ENCODE data around the gene PUM1. TPM values are rescaled to one million over a fixed set of nuclear protein-coding genes. Genes with fewer than 3 reads are reported as not detected.

PUM1 gene
- total and polyA plus RNA-seq, 5 experiments from 2014 or later: 94.0 to 189 (median 126) TPM

DNA sequence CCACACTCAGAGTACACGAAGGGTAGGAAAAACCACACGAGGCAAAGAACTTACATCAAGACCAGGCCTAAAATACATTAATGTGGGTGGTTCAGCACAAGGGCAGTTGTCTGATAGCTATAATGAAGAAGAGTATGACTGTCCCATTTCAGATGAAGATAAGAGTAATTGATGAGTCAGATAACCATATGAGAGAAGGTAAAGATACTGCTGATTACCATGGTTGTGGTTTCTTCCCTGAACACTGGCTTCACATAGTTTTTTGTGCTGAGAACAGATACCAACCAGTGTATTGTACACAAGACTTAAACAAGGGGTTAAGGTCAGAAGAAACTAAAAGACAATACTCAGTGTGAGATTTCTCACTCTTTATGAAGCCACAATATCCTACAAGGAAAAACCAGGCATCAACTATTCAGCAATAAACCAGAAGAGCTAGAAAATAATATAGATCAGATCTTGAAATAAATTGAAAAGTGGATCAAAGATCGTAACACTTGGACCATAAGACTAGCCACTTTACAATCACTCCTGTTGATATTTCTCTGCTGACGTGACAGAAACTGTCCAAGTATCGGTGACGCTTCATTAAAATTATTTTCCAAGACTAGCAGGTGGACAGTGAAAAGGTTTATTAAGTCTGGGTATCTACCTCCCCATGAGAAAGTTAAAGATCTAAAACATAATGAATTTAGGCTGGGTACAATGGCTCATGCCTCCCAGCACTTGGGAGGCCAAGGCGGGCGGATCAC, 28.6 kb downstream of the PUM1 start:
- Mint-ChIP-seq H3K36me3 (peaks cover 0 to 67% (median 15%) of the 10 kb centered on the region in 3 donors), H3K27me3 (no peaks in the 10 kb centered on the region), H3K4me3 (peak overlapping the region in 3 of 10 donors; percentile 2 to 19 (median 19)), H3K27ac (peak overlapping the region in 4 of 10 donors; percentile 2 to 30 (median 19)), H3K9me3 (no peaks in the 10 kb centered on the region), H3K4me1 (peaks cover 24 to 87% (median 73%) of the 10 kb centered on the region in 4 donors)
- no peak for DNase-seq
- POLR2A ChIA-PET: no interaction called here
- peak in 1 of 2 donors; percentile 13 for ATAC-seq

DNA sequence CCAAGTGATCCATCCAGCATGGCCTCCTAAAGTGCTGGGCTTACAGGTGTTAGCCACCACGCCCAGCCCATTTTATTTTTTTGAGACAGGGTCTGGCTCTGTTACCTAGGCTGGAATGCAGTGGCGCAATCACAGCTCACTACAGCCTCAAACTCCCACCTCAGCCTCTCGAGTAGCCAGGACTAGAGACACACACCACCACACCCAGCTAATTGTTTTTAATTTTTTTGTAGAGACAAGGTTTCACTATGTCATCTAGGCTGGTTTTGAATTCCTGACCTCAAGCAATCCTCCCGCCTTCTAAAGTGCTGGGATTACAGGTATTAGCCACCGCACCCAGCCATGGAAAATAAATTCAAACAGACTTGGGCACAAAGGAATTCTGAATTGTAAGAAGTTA, 31.9 kb downstream of the PUM1 start:
- DNase-seq (no peak), ATAC-seq (no peak)
- POLR2A ChIA-PET: interaction anchor here (0.7 kb wide), 1 partner anchor 9 kb away, joined by 3 read pairs; no protein-coding TSS in a partner anchor
- H3K27me3 Mint-ChIP-seq: no peaks in the 10 kb centered on the region
- H3K9me3 Mint-ChIP-seq: no peaks in the 10 kb centered on the region
- H3K4me1 Mint-ChIP-seq: peaks cover 29 to 91% (median 78%) of the 10 kb centered on the region in 4 donors
- peaks cover 0 to 78% (median 11%) of the 10 kb centered on the region in 3 donors for H3K36me3 Mint-ChIP-seq
- H3K4me3 Mint-ChIP-seq: peak overlapping the region in 3 of 10 donors; percentile 4 to 38 (median 20)
- H3K27ac Mint-ChIP-seq: peak overlapping the region in 2 of 10 donors; percentile 7 to 29

DNA sequence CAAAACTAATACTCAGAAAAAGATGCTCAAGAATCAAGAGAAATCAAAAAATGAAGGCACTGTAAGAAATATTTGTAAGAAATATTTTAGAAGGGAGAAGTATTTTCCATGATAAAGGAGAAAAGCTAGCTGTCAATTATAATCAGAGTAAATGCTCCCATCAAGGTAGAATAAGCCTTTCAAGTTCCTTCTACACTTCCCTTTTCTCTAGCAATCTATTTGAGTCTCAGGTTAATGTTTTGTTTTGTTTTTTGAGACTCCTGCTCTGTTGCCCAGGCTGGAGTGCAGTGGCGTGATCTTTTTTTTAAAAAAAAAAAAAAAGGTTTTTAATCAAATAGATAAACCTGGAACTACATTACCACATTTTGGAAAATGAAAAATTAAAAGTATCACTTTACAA, 33.3 kb downstream of the PUM1 start:
- no peak for DNase-seq
- H3K9me3 Mint-ChIP-seq: no peaks in the 10 kb centered on the region
- peaks cover 34 to 92% (median 79%) of the 10 kb centered on the region in 4 donors for H3K4me1 Mint-ChIP-seq
- POLR2A ChIA-PET: interaction anchor here (0.7 kb wide), 1 partner anchor 8 kb away, joined by 3 read pairs; no protein-coding TSS in a partner anchor
- H3K27ac Mint-ChIP-seq: peak overlapping the region in 3 of 10 donors; percentile 17 to 42 (median 24)
- peaks cover 0 to 76% (median 10%) of the 10 kb centered on the region in 3 donors for H3K36me3 Mint-ChIP-seq
- no peaks in the 10 kb centered on the region for H3K27me3 Mint-ChIP-seq
- peak overlapping the region in 1 of 10 donors; percentile 19 for H3K4me3 Mint-ChIP-seq
- no peak for ATAC-seq

DNA sequence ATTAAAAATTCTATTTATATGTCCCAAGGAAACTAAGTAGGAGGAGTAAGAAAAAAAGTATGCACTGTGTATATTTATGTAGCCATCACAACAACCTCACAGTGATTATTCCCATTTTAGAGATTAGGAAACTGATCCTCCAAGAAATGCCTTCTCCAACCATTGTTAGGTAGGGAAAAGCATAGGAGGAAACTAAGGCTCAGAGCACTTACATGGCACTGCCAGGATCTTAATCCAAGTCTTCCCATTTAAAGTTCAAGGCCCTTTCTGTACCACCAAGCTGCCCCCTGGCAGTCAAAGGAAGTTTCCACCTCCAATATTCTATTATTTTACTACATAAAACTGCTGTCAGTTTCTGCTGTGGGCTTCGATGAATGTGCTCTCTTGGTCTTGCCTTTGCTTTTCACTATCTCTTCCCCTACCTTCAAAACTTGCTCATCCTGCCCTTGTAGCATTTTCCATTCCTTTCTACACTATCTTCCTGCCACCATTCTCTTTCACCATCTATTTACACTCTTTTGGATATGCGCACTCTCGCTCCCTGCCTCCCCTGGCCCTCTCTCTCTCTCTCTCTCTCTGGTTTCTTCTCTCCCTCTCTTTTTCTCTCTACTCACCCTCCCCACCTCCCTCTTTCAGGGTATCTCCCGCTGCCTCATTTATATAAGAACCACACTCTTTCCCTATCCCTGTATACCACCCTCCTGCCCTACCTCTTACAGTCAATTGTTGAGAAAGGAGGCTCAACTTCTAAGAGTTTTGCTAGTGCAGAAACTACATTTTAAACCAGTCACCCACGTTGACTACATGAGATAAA, 34.0 kb downstream of the PUM1 start:
- Mint-ChIP-seq H3K27me3 (no peaks in the 10 kb centered on the region), H3K27ac (peak overlapping the region in 6 of 10 donors; percentile 0 to 42 (median 6)), H3K4me3 (peak overlapping the region in 5 of 10 donors; percentile 0 to 65 (median 13)), H3K36me3 (peaks cover 1 to 73% (median 8%) of the 10 kb centered on the region in 3 donors), H3K4me1 (peaks cover 32 to 90% (median 77%) of the 10 kb centered on the region in 4 donors), H3K9me3 (no peaks in the 10 kb centered on the region)
- no peak for ATAC-seq
- POLR2A ChIA-PET: no interaction called here
- DNase-seq: no peak

DNA sequence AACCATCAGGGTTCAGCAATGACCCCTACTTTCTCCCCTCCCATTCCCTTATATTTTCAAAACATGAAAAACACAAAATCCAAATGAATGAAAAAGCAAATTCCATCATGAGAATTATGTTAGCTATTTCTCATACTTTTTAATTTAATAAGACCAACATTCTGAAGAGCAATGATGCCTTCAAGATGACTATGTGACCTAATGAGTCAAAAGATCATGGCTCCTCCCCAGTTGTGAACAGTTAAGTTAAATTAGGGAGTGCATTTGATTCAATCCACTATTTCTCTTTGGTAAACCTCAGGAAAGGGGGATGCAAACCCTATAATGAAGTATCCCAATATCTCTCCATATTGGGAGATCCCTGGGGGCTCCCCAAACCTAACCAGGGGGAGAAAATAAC, 36.5 kb downstream of the PUM1 start:
- Mint-ChIP-seq H3K4me1 (peaks cover 32 to 88% (median 75%) of the 10 kb centered on the region in 4 donors), H3K4me3 (peak overlapping the region in 5 of 10 donors; percentile 22 to 51 (median 38)), H3K27ac (peak overlapping the region in 5 of 10 donors; percentile 27 to 57 (median 43)), H3K27me3 (no peaks in the 10 kb centered on the region), H3K36me3 (peaks cover 7 to 69% (median 8%) of the 10 kb centered on the region in 3 donors), H3K9me3 (no peaks in the 10 kb centered on the region)
- no peak for ATAC-seq
- POLR2A ChIA-PET: interaction anchor here (0.5 kb wide), 1 partner anchor 14 kb away, joined by 4 read pairs; no protein-coding TSS in a partner anchor
- no peak for DNase-seq

DNA sequence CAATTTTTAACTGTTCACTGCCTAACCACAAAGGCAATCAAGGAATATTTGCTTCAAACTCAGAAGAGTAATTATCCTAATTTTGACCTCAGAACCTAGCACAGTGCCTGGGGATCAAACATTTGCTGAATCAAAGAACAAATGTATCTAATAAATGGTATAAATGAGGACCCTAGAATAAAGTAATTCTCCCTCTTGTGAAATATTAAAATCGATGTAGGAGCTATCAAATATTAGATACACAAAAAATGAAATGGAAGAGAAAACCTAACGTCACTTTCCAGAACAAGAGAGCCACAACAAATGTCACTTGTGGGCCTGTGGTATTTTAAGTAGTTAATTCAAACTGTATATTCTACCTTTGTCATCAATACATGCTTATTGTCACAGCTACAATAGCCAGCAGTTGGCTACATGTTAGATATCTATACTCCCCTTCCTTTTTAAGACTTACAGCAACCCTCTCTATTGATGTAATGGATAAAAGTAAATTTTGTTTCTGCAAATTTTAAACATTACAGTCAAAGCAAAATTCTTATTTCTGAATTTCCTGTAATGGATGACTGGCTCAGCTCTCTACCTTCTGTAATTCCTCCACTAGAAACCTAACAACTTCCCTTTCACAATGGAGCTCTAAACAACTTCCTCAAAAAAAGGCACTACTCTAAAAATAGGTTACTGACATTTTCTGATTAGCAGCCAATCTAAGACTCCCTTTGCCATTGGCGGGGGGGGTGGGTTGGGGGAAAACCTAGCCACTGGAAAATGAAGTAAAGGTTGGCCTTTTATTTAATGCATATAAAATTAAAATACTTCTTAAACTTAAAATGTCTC, 37.6 kb downstream of the PUM1 start:
- no peak for DNase-seq
- H3K27ac Mint-ChIP-seq: peak overlapping the region in 6 of 10 donors; percentile 10 to 57 (median 19)

DNA sequence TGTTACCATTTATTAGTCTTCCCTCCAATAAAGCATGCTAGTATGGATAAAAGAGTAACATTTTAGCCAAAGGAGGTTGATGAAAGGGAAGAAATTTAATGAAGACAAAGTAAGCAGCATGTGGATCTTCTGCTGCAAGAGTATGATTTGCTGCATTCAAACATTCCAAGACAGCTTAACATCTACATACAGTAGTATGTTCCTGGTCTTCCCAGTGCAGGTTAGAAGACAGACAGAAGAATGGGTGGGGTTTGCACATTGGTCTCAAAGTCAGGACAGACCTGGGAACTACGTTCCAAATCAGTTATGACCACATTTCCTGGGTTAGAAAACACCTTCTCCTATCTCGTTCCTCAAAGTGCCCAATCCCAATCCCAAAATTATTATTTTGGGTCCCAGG, 43.3 kb downstream of the PUM1 start:
- Mint-ChIP-seq H3K27ac (peak overlapping the region in 2 of 10 donors; percentile 14 to 34), H3K9me3 (no peaks in the 10 kb centered on the region), H3K27me3 (no peaks in the 10 kb centered on the region), H3K4me1 (peaks cover 43 to 85% (median 78%) of the 10 kb centered on the region in 4 donors), H3K36me3 (peaks cover 3 to 53% (median 7%) of the 10 kb centered on the region in 3 donors), H3K4me3 (peak overlapping the region in 6 of 10 donors; percentile 12 to 43 (median 24))
- ATAC-seq (no peak), DNase-seq (no peak)
- POLR2A ChIA-PET: interaction anchor here (0.7 kb wide), 1 partner anchor 31 kb away, joined by 3 read pairs; no protein-coding TSS in a partner anchor

More for the DNA sequence above, 37.6 kb downstream of the PUM1 start:
- ATAC-seq: no peak
- H3K27me3 Mint-ChIP-seq: no peaks in the 10 kb centered on the region
- H3K4me1 Mint-ChIP-seq: peaks cover 34 to 89% (median 79%) of the 10 kb centered on the region in 4 donors
- H3K4me3 Mint-ChIP-seq: peak overlapping the region in 3 of 10 donors; percentile 13 to 15 (median 14)
- H3K9me3 Mint-ChIP-seq: no peaks in the 10 kb centered on the region
- peaks cover 7 to 68% (median 8%) of the 10 kb centered on the region in 3 donors for H3K36me3 Mint-ChIP-seq
- POLR2A ChIA-PET: interaction anchor here (0.5 to 0.6 kb wide), 2 partner anchors 13 to 14 kb away, joined by 3 to 4 read pairs; no protein-coding TSS in a partner anchor

DNA sequence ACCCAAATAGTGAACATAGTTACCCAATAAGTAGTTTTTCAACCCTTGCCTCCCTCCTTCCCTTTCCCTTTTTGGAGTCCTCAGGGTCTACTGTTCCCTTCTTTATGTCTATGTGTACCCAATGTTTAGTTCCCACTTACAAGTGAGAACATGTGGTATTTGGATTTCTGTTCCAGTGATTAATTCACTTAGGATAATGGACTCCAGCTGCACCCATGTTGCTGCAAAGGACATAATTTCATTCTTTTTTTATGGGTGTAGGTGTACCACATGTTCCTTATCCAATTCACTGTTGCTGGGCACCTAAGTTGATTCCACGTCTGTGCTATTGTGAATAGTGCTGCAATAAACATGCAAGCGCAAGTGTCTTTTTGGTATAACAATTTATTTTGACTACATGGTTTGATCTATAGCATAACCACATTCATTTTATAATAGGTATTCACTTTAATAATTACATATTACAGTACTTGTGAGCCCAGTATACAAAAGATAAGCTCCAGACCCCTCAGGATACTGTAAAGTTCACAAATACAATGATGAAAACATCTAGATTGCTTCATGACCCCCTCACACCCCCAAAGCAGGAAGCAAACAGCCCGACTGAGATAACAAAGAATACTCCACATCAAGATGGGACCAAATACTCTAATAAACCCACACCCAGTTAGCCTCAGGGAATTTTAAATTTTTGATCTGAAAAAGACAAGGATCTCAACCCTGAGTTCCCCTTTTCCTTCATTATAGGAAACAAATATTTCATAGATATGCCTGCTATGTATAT, 45.3 kb downstream of the PUM1 start:
- ATAC-seq (no peak), DNase-seq (no peak)
- Mint-ChIP-seq H3K4me3 (peak overlapping the region in 7 of 10 donors; percentile 14 to 67 (median 34)), H3K9me3 (no peaks in the 10 kb centered on the region), H3K27ac (peak overlapping the region in 6 of 10 donors; percentile 5 to 67 (median 38)), H3K27me3 (no peaks in the 10 kb centered on the region), H3K4me1 (peaks cover 43 to 79% (median 73%) of the 10 kb centered on the region in 4 donors), H3K36me3 (peaks cover 0 to 50% (median 0%) of the 10 kb centered on the region in 3 donors)
- POLR2A ChIA-PET: interaction anchor here (1.6 kb wide), 1 partner anchor 9 kb away, joined by 5 read pairs; no protein-coding TSS in a partner anchor

DNA sequence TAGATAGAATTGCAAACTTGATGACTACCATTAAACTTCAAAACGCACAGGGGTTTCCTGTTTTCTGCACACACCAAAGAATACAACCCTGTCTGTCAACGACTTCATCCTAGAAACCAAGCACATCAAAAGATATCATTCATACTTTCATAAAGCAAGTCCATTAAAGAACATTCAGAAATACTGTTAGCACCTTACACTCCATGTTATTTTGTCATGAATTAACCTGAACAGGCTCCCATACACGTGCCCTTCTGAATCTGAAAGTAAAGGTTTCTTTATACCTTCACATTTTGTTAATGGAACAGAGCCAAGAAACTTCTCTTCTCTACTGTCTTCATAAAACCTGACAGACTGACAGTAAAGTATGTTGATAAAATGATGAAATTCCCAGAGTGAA, 46.1 kb downstream of the PUM1 start:
- peak overlapping the region in 8 of 10 donors; percentile 5 to 88 (median 38) for H3K27ac Mint-ChIP-seq
- H3K4me3 Mint-ChIP-seq: peak overlapping the region in 7 of 10 donors; percentile 17 to 72 (median 36)
- DNase-seq (peak in 2 of 10 donors; percentile 12 to 29), ATAC-seq (peak; percentile 43 to 71)
- H3K4me1 Mint-ChIP-seq: peaks cover 40 to 75% (median 66%) of the 10 kb centered on the region in 4 donors
- H3K36me3 Mint-ChIP-seq: peaks cover 0 to 43% (median 0%) of the 10 kb centered on the region in 3 donors
- POLR2A ChIA-PET: no interaction called here
- no peaks in the 10 kb centered on the region for H3K27me3 Mint-ChIP-seq
- H3K9me3 Mint-ChIP-seq: no peaks in the 10 kb centered on the region

DNA sequence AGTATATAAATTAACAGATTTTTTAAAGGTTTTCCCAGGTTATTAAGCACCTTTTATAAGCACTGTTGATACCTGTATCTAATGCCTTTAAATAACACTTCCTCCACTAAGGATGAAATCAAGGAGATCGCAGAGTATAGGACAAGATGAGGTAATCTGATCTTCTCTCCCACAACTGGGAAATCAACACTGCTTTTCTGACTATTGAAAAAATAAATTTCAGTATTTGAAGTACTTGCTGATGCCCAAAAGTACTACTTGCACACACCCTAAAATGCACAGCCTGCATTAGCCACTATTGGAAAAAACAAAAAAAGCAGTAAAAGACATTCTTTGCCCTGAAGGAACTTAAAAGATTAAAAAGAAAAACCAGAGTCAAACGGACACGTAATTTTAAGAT, 48.6 kb downstream of the PUM1 start:
- no peaks in the 10 kb centered on the region for H3K9me3 Mint-ChIP-seq
- no peak for DNase-seq
- peak overlapping the region in 2 of 10 donors; percentile 26 to 63 for H3K27ac Mint-ChIP-seq
- H3K4me3 Mint-ChIP-seq: peak overlapping the region in 1 of 10 donors; percentile 9
- POLR2A ChIA-PET: no interaction called here
- H3K4me1 Mint-ChIP-seq: peaks cover 41 to 72% (median 64%) of the 10 kb centered on the region in 4 donors
- no peak for ATAC-seq
- peaks cover 0 to 31% (median 0%) of the 10 kb centered on the region in 3 donors for H3K36me3 Mint-ChIP-seq
- no peaks in the 10 kb centered on the region for H3K27me3 Mint-ChIP-seq
